PFSK-1 (cell line): ENCODE data around the gene COL11A2.

Experiments used
- POLR2AphosphoS5 ChIP-seq: IDR thresholded peaks from 2 replicates; pipeline ENCODE4 v1.6.1; 2012; ENCODE audit warnings: low read depth, mild to moderate bottlenecking, control low read depth, low read length, moderate library complexity
- REST ChIP-seq, 2 experiments: IDR thresholded peaks; 2 replicates each; pipeline versions ENCODE4 v1.6.1 to v1.8.0; 2011 to 2012; ENCODE audit warnings: low read depth in 2 of 2, low read length in 2 of 2, control low read depth in 1 of 2, inconsistent platforms in 1 of 2, mild to moderate bottlenecking in 1 of 2, moderate library complexity in 1 of 2; ENCODE audit not compliant: insufficient read depth in 1 of 2

GRCh38 chr6:33139596-33140206 is 52.6 kb downstream of the COL11A2 start:
- TF ChIP-seq REST (IDR thresholded peaks at IDR 0.05; ENCODE audit: insufficient read depth in 1 of 2, low read depth in 2 of 2, low read length in 2 of 2), result no peak
- no peak for TF ChIP-seq POLR2AphosphoS5
